SK-N-SH (cell line): ENCODE results near the gene WDR74.

Experiments
- RXRA ChIP-seq: IDR thresholded peaks from 2 replicates; pipeline ENCODE4 v1.4.0; 2012; ENCODE audit warnings: low read depth, mild to moderate bottlenecking, borderline replicate concordance
- SMC3 ChIP-seq: IDR thresholded peaks from 2 replicates; pipeline ENCODE4 v1.6.1; 2012; ENCODE audit warnings: low read depth, low read length, improper control_type of control experiment
- TF ChIP-seq, protein P1 (sequence below): fragments of 200-600 bp; sonication (generic); IDR thresholded peaks from 2 replicates; pipeline ENCODE4 v1.6.1; 2017; ENCODE audit warnings: antibody characterized with exemption, mild to moderate bottlenecking, moderate library complexity

DNA sequence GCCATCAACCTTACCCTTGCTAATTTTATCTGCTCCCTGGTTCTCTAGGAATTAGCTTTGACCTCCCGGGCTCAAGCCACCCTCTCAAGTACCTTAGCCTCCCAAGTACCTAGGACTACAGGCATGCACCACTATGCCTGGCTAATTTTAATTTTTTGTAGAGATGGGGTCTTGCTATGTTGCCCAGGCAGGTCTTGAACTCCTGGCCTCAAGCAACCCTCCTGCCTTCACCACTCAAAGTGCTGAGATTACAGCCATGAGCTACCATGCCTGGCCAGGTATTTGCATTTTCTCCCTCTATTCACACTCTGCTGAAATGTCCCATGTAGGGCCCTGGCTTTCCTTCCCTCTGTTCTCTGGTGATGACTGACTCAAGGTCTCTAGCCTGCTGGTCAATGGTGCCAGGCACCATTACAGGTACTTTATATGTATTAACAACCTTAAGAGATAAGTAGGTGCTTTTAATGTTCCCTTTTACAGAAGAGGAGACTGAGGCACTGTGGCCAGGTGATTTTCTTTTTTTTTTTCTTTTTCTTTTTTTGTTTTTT is 8.5 kb upstream of the WDR74 start:
- TF ChIP-seq, protein P1, sequence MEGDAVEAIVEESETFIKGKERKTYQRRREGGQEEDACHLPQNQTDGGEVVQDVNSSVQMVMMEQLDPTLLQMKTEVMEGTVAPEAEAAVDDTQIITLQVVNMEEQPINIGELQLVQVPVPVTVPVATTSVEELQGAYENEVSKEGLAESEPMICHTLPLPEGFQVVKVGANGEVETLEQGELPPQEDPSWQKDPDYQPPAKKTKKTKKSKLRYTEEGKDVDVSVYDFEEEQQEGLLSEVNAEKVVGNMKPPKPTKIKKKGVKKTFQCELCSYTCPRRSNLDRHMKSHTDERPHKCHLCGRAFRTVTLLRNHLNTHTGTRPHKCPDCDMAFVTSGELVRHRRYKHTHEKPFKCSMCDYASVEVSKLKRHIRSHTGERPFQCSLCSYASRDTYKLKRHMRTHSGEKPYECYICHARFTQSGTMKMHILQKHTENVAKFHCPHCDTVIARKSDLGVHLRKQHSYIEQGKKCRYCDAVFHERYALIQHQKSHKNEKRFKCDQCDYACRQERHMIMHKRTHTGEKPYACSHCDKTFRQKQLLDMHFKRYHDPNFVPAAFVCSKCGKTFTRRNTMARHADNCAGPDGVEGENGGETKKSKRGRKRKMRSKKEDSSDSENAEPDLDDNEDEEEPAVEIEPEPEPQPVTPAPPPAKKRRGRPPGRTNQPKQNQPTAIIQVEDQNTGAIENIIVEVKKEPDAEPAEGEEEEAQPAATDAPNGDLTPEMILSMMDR, result no peak
- TF ChIP-seq SMC3 (no peak), RXRA (no peak)
